Right lobe of liver (tissue), 6 donors: ENCODE measurements around the gene LPIN3. TPM values are rescaled to one million over a fixed set of nuclear protein-coding genes. Genes with fewer than 3 reads are reported as not detected.

Experiments
- ATAC-seq, 4 donors: fragments of 200-7000 bp; cut with Tn5 transposase; one replicate each; pipeline ENCODE4 v1.9.1; 2020; ENCODE audit warnings: mild to moderate bottlenecking in 4 of 4, moderate library complexity in 4 of 4
- DNase-seq, 3 donors: peaks; one replicate each; pipeline ENCODE4 v3.0.0-alpha.2; 2020
- H3K27ac ChIP-seq, 3 donors: fragments of 200-600 bp; one replicate each; pipeline ENCODE4 v1.8.0; 2022
- H3K27me3 ChIP-seq, 2 donors: fragments of 200-600 bp; one replicate each; pipeline ENCODE4 v1.8.0; 2022
- H3K36me3 ChIP-seq, 4 donors: fragments of 200-600 bp; sonication (generic) in 1 of 4; one replicate each; pipeline versions ENCODE4 v1.5.1 to v1.8.0; 2017 to 2022; ENCODE audit warnings: control low read depth in 1 of 4
- H3K4me1 ChIP-seq, 4 donors: fragments of 200-600 bp; sonication (generic) in 1 of 4; one replicate each; pipeline versions ENCODE4 v1.5.1 to v1.8.0; 2017 to 2022; ENCODE audit warnings: control low read depth in 1 of 4
- H3K4me3 ChIP-seq, 3 donors: fragments of 200-600 bp; one replicate each; pipeline ENCODE4 v1.8.0; 2022
- H3K9me3 ChIP-seq, 4 donors: fragments of 200-600 bp; sonication (generic) in 1 of 4; one replicate each; pipeline versions ENCODE4 v1.5.1 to v1.8.0; 2017 to 2022; ENCODE audit warnings: control low read depth in 1 of 4
- CTCF ChIP-seq, 4 donors: fragments of 200-600 bp in 3 of 4; fragments of 450-650 bp in 1 of 4; IDR thresholded peaks; one replicate each; pipeline versions ENCODE4 v1.5.1 to v1.8.0; 2016 to 2022; ENCODE audit warnings: antibody characterized with exemption in 4 of 4, mild to moderate bottlenecking in 2 of 4
- POLR2A ChIP-seq: fragments of 450-650 bp; IDR thresholded peaks from one replicate; pipeline ENCODE4 v1.6.1; 2017; ENCODE audit warnings: antibody characterized with exemption, mild to moderate bottlenecking
- WGBS: methylation state at CpG from one replicate; pipeline ENCODE4 v1.1.6; 2018; ENCODE audit warnings: low coverage, low lambda C conversion rate; ENCODE audit not compliant: insufficient coverage; ENCODE audit errors: missing lambda C conversion rate; 5-methylcytosine and 5-hydroxymethylcytosine counted together
- intact Hi-C, 2 donors: fragments of 100-400 bp; cut with DNase I; formaldehyde crosslinking; loops; one replicate each; pipeline versions ENCODE4 v1.11.2 to v1.14.1; 2022
- total RNA-seq, 6 experiments: library from RNA; depleted of rRNA in 2 of 6; stranded (reverse); fragments of >200 nt in 2 of 6; fragmentation: NEBNext Ultra II Directional in 3 of 6; extraction: Animal tissue kit (Norgen Biotek cat#: 25700) in 3 of 6; gene quantifications; one replicate each; pipeline versions ENCODE4 v1.1.0 to v1.2.4, GENCODE V29; 2016 to 2023
- donor health status: DM: no; HTN: yes; CAD: no.
- donor health status: DM: no; HTN: no; CAD: no.
- donor health status: DM: no; HTN: no; CAD: no.
- donor health status: DM: no; HTN: yes; CAD: no.
- donor health status: DM: no; HTN: yes; CAD: no.

Gene LPIN3
- total RNA-seq, 6 experiments from 2014 or later, result 8.4 to 44.7 (median 23.4) TPM

GRCh38 chr20:41355192-41355591 lies 14.6 kb downstream of the LPIN3 start:
- DNase-seq (no peak), ATAC-seq (no peak)
- peaks cover 0 to 14% (median 6%) of the 10 kb centered on the region in 4 donors for H3K4me1 ChIP-seq
- TF ChIP-seq POLR2A, result no peak
- TF ChIP-seq CTCF (IDR thresholded peaks at IDR 0.05), result no peak
- WGBS, result 92% methylated on average over 2 of the region's 3 CpGs
- intact Hi-C loops, result no loop called here
- no peaks in the 10 kb centered on the region for H3K27me3 ChIP-seq
- peaks cover 0 to 22% (median 11%) of the 10 kb centered on the region in 4 donors for H3K36me3 ChIP-seq
- H3K27ac ChIP-seq, result no peak overlapping the region
- no peak overlapping the region for H3K4me3 ChIP-seq
- H3K9me3 ChIP-seq, result no peaks in the 10 kb centered on the region

- peaks cover 0 to 14% (median 6%) of the 10 kb centered on the region in 4 donors for H3K4me1 ChIP-seq
- H3K4me3 ChIP-seq, result no peak overlapping the region
Observed at GRCh38 chr20:41355598-41356203, 15.1 kb downstream of the LPIN3 start.

GRCh38 chr20:41356951-41357350 lies 16.3 kb downstream of the LPIN3 start:
- WGBS, result no CpG with 5 or more reads among the region's 13 CpGs
- Histone ChIP-seq H3K4me3 (no peak overlapping the region), H3K36me3 (peaks cover 0 to 14% (median 8%) of the 10 kb centered on the region in 4 donors), H3K27ac (no peak overlapping the region), H3K9me3 (no peaks in the 10 kb centered on the region), H3K27me3 (no peaks in the 10 kb centered on the region), H3K4me1 (peaks cover 0 to 14% (median 6%) of the 10 kb centered on the region in 4 donors)
- no peak for ATAC-seq
- DNase-seq, result no peak
- intact Hi-C loops, result no loop called here
- TF ChIP-seq POLR2A (no peak), CTCF (IDR thresholded peaks at IDR 0.05) (no peak)

More at GRCh38 chr20:41355598-41356203, 15.1 kb downstream of the LPIN3 start:
- H3K27me3 ChIP-seq, result no peaks in the 10 kb centered on the region
- H3K27ac ChIP-seq, result no peak overlapping the region
- TF ChIP-seq POLR2A, result no peak
- TF ChIP-seq CTCF (IDR thresholded peaks at IDR 0.05), result no peak
- ATAC-seq, result no peak
- no peak for DNase-seq
- 80% methylated on average over 2 of the region's 7 CpGs for WGBS
- intact Hi-C loops, result no loop called here
- no peaks in the 10 kb centered on the region for H3K9me3 ChIP-seq
- H3K36me3 ChIP-seq, result peaks cover 0 to 20% (median 11%) of the 10 kb centered on the region in 4 donors

GRCh38 chr20:41357424-41358163 lies 17.0 kb downstream of the LPIN3 start:
- no peaks in the 10 kb centered on the region for H3K27me3 ChIP-seq
- intact Hi-C loops, result no loop called here
- ATAC-seq (no peak), DNase-seq (no peak)
- no CpG with 5 or more reads among the region's 11 CpGs for WGBS
- no peak overlapping the region for H3K4me3 ChIP-seq
- no peak overlapping the region for H3K27ac ChIP-seq
- no peaks in the 10 kb centered on the region for H3K9me3 ChIP-seq
- TF ChIP-seq CTCF (IDR thresholded peaks at IDR 0.05), result no peak
- TF ChIP-seq POLR2A, result no peak
- peaks cover 0 to 14% (median 6%) of the 10 kb centered on the region in 4 donors for H3K4me1 ChIP-seq
- peaks cover 0 to 8% (median 4%) of the 10 kb centered on the region in 4 donors for H3K36me3 ChIP-seq
